ENCODE data around the gene SMCO2. TPM values are rescaled to one million over a fixed set of nuclear protein-coding genes. Genes with fewer than 3 reads are reported as not detected.
A peak's percentile ranks its signal among the peaks of the same experiment; 100 is the strongest.

Gene SMCO2
- total and polyA plus RNA-seq, 9 of the 15 experiments (the other 6 are each of a cell fraction or from before 2014, with no cell fraction given): not detected

DNA sequence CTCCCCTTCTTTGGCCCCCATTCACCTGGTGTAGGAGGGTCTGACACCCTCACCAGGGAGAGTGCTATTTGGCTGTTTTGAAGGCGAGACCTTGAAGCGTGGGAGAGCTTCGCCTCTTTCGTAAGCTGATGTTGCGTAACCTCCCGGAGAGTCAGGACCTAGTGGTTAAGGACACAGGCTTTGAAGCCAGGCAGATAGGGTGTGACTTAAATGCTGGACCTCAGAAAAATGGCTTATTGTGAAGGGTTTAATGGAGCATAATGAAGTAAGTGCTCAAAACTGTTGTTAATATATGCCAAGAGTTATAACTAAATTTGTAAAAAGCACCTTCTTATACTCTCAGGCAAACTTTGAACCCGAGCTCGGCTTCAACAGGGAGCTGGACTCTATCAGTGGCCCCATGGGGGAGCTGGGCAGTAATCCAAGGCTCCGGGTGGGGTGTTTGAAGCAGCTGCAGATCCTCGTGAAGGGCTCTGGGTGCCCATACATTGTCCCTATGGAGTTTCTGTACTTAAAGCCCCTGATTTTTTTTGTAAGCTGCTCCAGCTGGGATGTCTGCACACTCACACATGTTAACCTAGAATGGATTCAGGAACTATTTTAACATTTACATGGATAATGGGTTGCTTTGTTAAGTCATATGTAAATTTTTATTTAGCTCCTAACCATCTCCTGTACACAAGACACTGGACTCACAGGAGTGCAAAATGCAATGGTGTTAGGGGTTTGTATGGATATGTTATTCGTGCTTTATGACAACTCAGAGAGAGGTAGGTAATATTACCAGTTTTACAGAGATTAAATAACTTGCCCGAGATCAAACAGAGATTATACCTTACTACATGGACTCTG lies 103.5 kb downstream of the SMCO2 start (continued):
- TF ChIP-seq ATF6 (CRISPR knock-in tag; IDR thresholded peaks at IDR 0.05) (no peak), SRSF1 (IDR thresholded peaks at IDR 0.05; ENCODE audit: low read depth, low read length) (no peak), SMAD1 (IDR thresholded peaks at IDR 0.05; ENCODE audit: low read depth, low read length, partially characterized antibody) (peak; percentile 27), CREM (IDR thresholded peaks at IDR 0.05; ENCODE audit: low read depth) (peak; percentile 70), ZNF121 (CRISPR knock-in tag; conservative IDR thresholded peaks at IDR 0.05) (no peak), CEBPB (tag; IDR thresholded peaks at IDR 0.05) (peak; percentile 100), YY1 (IDR thresholded peaks at IDR 0.05; ENCODE audit: borderline replicate concordance in 1 of 3, control insufficient read depth in 1 of 3, extremely low read depth in 1 of 3, insufficient read depth in 3 of 3, insufficient read length in 1 of 3, insufficient replicate concordance in 2 of 3, low read depth in 1 of 3, low read length in 2 of 3) (no peak), NBN (IDR thresholded peaks at IDR 0.05; ENCODE audit: low read depth) (no peak), ZC3H11A (IDR thresholded peaks at IDR 0.05; ENCODE audit: low read depth, low read length) (no peak), BCOR (IDR thresholded peaks at IDR 0.05) (no peak), E2F3 (CRISPR knock-in tag; IDR thresholded peaks at IDR 0.05) (no peak), NFIC (IDR thresholded peaks at IDR 0.05) (0 out of 2 replicates have a peak, but pooled peaks have one; percentile 10), ATF7 (IDR thresholded peaks at IDR 0.05) (peak; percentile 51; the same call in 1 of the 2 replicates), BRD9 (IDR thresholded peaks at IDR 0.05; ENCODE audit: low read depth, partially characterized antibody) (no peak)
- TF ChIP-seq, protein P1, sequence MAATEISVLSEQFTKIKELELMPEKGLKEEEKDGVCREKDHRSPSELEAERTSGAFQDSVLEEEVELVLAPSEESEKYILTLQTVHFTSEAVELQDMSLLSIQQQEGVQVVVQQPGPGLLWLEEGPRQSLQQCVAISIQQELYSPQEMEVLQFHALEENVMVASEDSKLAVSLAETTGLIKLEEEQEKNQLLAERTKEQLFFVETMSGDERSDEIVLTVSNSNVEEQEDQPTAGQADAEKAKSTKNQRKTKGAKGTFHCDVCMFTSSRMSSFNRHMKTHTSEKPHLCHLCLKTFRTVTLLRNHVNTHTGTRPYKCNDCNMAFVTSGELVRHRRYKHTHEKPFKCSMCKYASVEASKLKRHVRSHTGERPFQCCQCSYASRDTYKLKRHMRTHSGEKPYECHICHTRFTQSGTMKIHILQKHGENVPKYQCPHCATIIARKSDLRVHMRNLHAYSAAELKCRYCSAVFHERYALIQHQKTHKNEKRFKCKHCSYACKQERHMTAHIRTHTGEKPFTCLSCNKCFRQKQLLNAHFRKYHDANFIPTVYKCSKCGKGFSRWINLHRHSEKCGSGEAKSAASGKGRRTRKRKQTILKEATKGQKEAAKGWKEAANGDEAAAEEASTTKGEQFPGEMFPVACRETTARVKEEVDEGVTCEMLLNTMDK (IDR thresholded peaks at IDR 0.05; ENCODE audit: borderline replicate concordance, insufficient read depth, low read depth, low read length, poor library complexity, severe bottlenecking): no peak
- TF ChIP-seq, protein P2, sequence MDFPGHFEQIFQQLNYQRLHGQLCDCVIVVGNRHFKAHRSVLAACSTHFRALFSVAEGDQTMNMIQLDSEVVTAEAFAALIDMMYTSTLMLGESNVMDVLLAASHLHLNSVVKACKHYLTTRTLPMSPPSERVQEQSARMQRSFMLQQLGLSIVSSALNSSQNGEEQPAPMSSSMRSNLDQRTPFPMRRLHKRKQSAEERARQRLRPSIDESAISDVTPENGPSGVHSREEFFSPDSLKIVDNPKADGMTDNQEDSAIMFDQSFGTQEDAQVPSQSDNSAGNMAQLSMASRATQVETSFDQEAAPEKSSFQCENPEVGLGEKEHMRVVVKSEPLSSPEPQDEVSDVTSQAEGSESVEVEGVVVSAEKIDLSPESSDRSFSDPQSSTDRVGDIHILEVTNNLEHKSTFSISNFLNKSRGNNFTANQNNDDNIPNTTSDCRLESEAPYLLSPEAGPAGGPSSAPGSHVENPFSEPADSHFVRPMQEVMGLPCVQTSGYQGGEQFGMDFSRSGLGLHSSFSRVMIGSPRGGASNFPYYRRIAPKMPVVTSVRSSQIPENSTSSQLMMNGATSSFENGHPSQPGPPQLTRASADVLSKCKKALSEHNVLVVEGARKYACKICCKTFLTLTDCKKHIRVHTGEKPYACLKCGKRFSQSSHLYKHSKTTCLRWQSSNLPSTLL (IDR thresholded peaks at IDR 0.05): no peak
- TF ChIP-seq, protein P3, sequence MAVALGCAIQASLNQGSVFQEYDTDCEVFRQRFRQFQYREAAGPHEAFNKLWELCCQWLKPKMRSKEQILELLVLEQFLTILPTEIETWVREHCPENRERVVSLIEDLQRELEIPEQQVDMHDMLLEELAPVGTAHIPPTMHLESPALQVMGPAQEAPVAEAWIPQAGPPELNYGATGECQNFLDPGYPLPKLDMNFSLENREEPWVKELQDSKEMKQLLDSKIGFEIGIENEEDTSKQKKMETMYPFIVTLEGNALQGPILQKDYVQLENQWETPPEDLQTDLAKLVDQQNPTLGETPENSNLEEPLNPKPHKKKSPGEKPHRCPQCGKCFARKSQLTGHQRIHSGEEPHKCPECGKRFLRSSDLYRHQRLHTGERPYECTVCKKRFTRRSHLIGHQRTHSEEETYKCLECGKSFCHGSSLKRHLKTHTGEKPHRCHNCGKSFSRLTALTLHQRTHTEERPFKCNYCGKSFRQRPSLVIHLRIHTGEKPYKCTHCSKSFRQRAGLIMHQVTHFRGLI (CRISPR knock-in tag; IDR thresholded peaks at IDR 0.05): no peak

Data from K562 (cell line).